ENCODE data around the gene PITPNC1.
A peak's percentile ranks its signal among the peaks of the same experiment; 100 is the strongest.
"Not testable (repeated sequence)": the region's sequence is repeated elsewhere in the genome, so short reads cannot be mapped to it uniquely, and the experiment has no call there.

PITPNC1 gene

DNA sequence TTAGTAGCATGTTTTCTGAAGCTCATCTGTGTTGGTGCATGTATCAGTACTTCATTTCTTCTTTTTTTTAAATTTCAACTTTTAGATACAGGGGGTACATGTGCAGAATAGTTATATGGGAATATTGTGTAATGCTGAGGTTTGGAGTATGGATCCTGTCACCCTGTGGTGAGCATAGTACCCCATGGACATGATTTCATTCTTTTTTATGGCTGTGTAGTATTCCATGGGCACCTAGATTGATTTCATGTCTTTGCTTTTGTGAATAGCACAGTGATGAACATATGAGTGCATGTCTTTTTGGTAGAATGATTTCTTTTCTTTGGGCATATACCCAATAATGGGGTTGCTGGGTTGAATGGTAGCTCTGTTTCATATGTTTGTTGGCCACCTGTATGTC is 285.6 kb downstream of the PITPNC1 start:
- no peak for DNase-seq

DNA sequence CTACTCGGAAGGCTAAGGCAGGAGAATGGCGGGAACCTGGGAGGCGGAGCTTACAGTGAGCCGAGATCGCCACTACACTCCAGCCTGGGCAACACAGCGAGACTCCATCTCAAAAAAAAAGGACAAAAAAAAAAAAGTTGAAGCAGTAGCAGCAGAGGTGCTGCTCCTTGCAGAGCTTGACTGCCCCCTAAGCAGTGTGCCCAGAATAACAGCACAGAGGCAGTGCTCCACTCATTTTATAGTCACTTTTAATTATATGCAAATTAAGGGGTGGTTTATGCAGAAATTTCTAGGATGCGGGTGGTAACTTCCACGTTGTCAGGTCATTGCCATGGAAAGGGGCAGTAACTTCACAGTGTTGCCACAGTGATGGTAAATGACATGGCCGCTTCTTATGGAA is 286.4 kb downstream of the PITPNC1 start:
- DNase-seq: no peak

GRCh38 chr17:67666028-67666427 is 288.9 kb downstream of the PITPNC1 start:
- no peak for DNase-seq

- no peak for DNase-seq
These were observed 289.6 kb downstream of the PITPNC1 start for GRCh38 chr17:67666710-67667109.

GRCh38 chr17:67671493-67671892 is 294.4 kb downstream of the PITPNC1 start:
- DNase-seq: no peak

DNA sequence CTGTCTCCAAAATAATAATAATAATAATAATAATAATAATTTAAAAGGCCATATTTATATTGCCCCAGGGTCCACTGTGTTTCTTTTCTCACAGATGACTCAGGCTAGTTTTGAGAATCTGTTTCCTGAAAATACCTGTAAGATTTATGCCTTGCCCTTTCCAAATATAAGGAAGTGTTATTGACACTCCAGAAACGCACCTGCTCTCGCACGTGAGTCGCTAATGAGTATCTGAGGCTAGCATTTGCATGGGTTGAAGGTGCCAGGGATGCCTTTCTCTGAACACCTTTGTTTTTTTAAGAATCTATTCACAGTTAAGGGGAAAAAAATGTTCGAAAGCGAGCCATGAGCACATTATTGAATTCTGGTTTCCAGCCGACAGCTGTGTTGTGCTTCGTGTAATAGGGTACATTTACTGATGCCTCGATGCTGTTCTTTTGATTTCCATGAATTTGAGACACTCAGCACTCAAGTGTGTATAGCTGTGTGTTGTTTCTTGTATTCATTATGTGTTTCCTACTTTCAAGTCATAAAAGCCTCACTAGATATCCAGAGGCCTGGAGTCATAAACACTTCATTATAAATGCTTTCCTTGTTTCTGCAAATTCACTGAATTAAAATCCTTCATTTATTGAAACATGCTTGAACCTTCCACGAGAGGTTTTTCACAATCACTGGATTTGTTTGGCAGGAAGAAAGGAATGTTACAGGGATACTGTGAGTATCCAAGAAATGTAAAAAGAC is 295.7 kb downstream of the PITPNC1 start:
- no peak for DNase-seq

DNA sequence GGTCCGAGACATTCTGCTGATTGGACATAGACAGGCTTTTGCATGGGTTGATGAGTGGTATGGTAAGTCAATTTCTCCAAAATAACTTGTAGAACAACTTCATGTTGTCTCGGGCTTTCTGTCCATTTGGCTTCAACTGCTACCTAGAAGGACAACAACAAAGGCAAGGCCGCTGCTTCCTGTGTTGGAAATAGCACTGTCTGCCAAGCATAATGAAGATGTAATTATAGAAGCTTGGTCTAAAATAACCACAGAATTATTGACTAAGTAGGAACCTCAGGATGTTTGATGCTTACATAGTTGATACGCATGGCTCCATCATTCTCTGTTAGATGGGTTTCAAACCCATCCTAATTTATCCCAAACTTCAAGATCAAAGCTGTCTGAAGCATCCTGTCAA is 298.4 kb downstream of the PITPNC1 start:
- DNase-seq: no peak

- DNase-seq: no peak
These were observed 299.2 kb downstream of the PITPNC1 start for GRCh38 chr17:67676305-67676704.

GRCh38 chr17:67678414-67678813 is 301.3 kb downstream of the PITPNC1 start:
- no peak for DNase-seq

DNA sequence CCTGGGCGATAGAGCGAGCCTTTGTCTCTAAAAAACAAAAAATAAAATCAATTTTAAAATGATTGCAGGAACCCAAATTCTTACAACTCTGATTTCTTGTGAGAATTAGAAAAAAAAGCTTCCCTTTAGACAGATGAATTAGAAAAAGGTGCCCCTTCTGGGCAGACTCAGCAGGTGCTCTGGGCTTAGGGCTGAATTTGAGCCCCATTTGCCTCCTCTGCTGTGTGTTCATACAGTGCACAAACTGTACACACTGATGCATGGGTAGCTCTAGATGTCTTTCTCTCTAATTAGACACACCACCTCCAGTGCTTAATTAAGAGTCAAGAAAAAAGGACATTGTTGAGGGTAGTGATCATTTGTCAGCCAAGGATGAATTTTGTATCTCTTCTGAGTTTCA is 302.1 kb downstream of the PITPNC1 start:
- no peak for DNase-seq

DNA sequence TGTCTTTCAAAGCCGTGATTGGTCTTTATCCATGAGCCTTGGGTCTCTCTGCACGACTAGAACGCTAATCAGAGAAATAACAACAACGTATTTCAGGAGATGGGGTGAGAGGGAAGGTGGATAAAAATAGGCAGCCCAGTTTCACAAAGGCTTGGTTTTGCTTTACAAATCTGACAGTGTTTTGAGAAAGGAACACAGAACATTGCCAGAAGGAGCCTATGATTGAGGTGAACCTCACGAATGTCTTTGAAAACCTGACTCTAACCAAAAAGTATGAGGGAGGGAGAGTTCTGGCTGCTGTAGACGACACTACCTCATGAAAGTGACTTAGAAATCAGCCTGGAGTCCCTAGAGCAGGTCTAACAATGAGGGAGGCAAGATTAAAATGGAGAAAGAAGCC is 302.6 kb downstream of the PITPNC1 start:
- DNase-seq: no peak

GRCh38 chr17:67680445-67681224 is 303.6 kb downstream of the PITPNC1 start:
- no peak for DNase-seq

GRCh38 chr17:67682196-67682595 is 305.1 kb downstream of the PITPNC1 start:
- DNase-seq: no peak

DNA sequence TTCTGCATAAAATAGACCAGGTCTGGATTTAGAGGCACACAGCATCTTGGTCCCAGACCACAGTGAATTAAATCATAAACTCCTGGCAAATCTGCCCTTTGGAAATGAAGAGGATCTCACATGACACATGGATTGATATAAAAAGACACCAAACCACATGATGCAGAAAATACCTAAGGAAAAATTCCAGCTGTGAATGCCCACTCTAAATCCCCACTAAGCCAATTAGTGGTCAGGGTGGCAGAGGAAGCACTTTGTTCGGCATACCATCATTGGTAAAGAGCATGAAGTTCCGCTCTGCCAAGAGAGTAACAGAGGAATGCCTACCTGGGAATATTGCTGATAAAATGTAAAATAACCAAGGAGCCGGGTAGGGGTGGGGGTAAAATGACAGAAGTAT is 308.3 kb downstream of the PITPNC1 start:
- no peak for DNase-seq

- no peak for DNase-seq
These were observed 309.2 kb downstream of the PITPNC1 start for GRCh38 chr17:67686241-67686640.

- no peak for DNase-seq
These were observed 310.4 kb downstream of the PITPNC1 start for GRCh38 chr17:67687511-67687910.

DNA sequence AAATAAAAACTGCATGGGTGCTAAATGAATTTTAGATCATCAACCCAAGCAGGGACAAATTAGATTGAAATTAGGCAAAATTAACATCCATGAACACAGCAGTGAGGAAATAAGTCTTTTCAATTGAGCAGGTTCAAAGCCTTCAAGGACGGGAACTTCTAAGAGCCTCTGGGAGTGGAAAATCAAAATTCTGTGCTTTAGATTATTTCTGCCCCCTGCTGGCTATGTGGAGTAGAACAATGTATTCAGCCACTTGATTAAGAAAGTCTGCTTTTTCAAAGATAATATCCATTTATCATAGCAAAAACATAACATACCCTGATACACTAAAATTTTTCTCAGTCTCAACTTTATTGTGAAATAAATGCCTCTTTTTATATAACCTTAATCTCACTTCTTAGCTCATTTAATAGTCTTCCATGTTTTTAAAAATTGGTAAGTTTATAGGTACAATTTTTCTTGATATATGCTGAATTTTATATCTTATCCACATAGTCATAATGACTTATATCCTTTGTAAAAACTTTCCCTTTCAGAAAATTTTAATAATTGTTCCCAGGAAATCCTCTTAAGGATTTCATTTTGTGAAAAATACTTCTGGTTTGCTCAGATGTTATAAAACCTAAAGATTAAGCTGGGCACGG is 312.6 kb downstream of the PITPNC1 start:
- DNase-seq: peak; percentile 24 to 73

GRCh38 chr17:67693811-67694210 is 316.7 kb downstream of the PITPNC1 start:
- DNase-seq: no peak

DNA sequence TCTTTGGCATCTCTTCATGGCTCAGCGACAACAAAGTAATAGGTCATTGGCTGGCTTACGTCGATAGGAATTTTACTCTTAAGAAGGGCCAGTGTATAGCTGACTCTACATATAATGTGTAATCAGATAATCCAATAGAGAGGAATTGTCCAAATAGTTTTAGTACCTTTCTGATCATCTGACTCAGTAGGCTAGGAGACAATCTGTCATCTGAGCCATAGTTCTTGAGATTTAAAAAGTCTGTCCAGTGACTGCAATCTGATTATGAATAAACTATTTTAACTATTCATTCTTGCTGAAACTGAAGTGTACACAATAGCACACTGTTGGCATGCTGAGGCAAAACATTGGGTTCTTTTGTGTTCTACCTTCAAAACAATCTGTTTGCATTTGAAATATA is 319.3 kb downstream of the PITPNC1 start:
- DNase-seq: no peak

GRCh38 chr17:67696853-67697498 is 319.9 kb downstream of the PITPNC1 start:
- no peak for DNase-seq

DNA sequence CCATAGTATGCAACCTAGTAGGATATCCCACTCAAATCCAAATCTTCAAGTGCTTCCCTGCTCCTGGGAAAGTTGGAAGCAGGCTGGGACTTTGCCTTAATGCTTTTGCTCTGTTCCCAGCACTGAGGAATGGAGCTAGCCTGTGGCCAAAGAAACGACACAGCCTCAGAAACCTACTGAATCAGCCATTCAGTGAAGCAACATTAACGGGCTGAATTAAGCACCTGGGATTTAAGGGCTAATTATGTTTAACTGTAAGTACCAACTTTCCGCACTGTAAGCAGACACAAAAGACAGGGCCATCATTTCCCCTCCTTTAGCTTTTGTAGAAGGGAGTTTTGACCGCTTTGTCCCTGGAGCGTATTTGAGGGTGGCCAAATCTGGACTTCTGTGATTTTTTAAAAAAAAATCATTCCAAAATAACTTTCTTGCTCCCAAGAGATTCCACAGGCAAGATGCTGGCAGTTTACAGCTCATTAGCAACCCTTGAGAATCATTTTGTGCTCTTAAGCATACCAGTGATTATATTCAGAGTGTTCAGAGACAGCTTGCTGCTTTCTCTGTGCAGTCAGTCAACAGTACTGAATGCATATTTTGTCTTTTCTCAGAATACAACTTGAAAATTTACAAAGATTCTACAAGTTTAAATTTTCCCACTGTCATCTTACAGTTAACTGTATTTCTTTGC is 323.1 kb downstream of the PITPNC1 start:
- DNase-seq: no peak

GRCh38 chr17:67700725-67701119 is 323.6 kb downstream of the PITPNC1 start:
- no peak for DNase-seq

GRCh38 chr17:67702861-67703260 is 325.8 kb downstream of the PITPNC1 start:
- DNase-seq: not testable (repeated sequence)

All from CD4-positive, alpha-beta T cell treated with Interleukin-1 beta for 1 hour (primary cell).